K562 (cell line): ENCODE measurements around the gene RPS27. TPM values are rescaled to one million over a fixed set of nuclear protein-coding genes. Genes with fewer than 3 reads are reported as not detected.

Experiments used
- BCLAF1 ChIP-seq, 2 experiments: fragments of 450-650 bp in 1 of 2; IDR thresholded peaks; 2 replicates each; pipeline ENCODE4 v1.6.1; 2011 to 2017; ENCODE audit warnings: low read depth in 2 of 2, antibody characterized with exemption in 1 of 2, borderline replicate concordance in 1 of 2, low read length in 1 of 2, mild to moderate bottlenecking in 1 of 2, mixed read lengths in 1 of 2; ENCODE audit not compliant: control insufficient read depth in 1 of 2
- CEBPZ ChIP-seq: fragments of 150-350 bp; IDR thresholded peaks from 2 replicates; pipeline ENCODE4 v1.6.1; 2014; ENCODE audit warnings: low read depth, mild to moderate bottlenecking, low read length, borderline replicate concordance
- CHD2 ChIP-seq: IDR thresholded peaks from 2 replicates; pipeline ENCODE4 v1.6.1; 2011; ENCODE audit warnings: low read depth, low read length
- FIP1L1 ChIP-seq: fragments of 200-400 bp; formaldehyde crosslinking; IDR thresholded peaks from 2 replicates; pipeline ENCODE4 v1.6.1; 2018; ENCODE audit warnings: mild to moderate bottlenecking, low read depth, low read length; ENCODE audit not compliant: poor library complexity, severe bottlenecking
- FOXA3 ChIP-seq, 2 experiments: fragments of 450-650 bp in 1 of 2; sonication (generic) in 1 of 2; formaldehyde crosslinking; IDR thresholded peaks in 1 of 2; conservative IDR thresholded peaks in 1 of 2; 2 replicates each; pipeline versions ENCODE4 v1.4.0 to v1.8.0; 2020 to 2022; ENCODE audit warnings: mild to moderate bottlenecking in 2 of 2, missing genetic modification reagents in 1 of 2
- GTF2A2 ChIP-seq: IDR thresholded peaks from 2 replicates; pipeline ENCODE4 v1.6.1; 2016; ENCODE audit warnings: mild to moderate bottlenecking, missing genetic modification characterization, missing compliant biosample characterization
- ID3 ChIP-seq, 2 experiments: fragments of 250-450 bp in 1 of 2; fragments of 450-650 bp in 1 of 2; sonication (Bioruptor Pico) in 1 of 2; IDR thresholded peaks; 2 replicates each; pipeline versions ENCODE4 v1.6.1 to v1.8.0; 2016 to 2021; ENCODE audit warnings: mild to moderate bottlenecking in 2 of 2, moderate library complexity in 2 of 2, missing compliant biosample characterization in 1 of 2, missing genetic modification characterization in 1 of 2
- MIER1 ChIP-seq: fragments of 450-650 bp; IDR thresholded peaks from 2 replicates; pipeline ENCODE4 v1.6.1; 2016; ENCODE audit warnings: antibody characterized with exemption, mild to moderate bottlenecking, low read depth
- NCOA1 ChIP-seq: fragments of 450-650 bp; IDR thresholded peaks from 2 replicates; pipeline ENCODE4 v1.6.1; 2016; ENCODE audit warnings: low read depth
- PRMT5 ChIP-seq: sonication (generic); formaldehyde crosslinking; IDR thresholded peaks from 2 replicates; pipeline ENCODE4 v1.5.0; 2020; ENCODE audit warnings: missing genetic modification reagents
- THRA ChIP-seq: fragments of 450-650 bp; IDR thresholded peaks from 2 replicates; pipeline ENCODE4 v1.6.1; 2017; ENCODE audit warnings: mild to moderate bottlenecking, moderate library complexity
- ZMIZ1 ChIP-seq, 2 experiments: fragments of 150-350 bp in 1 of 2; IDR thresholded peaks; 2 replicates each; pipeline ENCODE4 v1.6.1; 2012 to 2016; ENCODE audit warnings: low read depth in 2 of 2, low read length in 2 of 2, mild to moderate bottlenecking in 1 of 2, moderate library complexity in 1 of 2
- ZNF274 ChIP-seq: IDR thresholded peaks from 2 replicates; pipeline ENCODE4 v1.6.1; 2011; ENCODE audit warnings: low read depth, mild to moderate bottlenecking, low read length, moderate library complexity, borderline replicate concordance
- polyA plus RNA-seq, 8 experiments: library from polyadenylated mRNA; depleted of rRNA in 4 of 8; stranded (reverse) in 5 of 8; unstranded in 3 of 8; fragments of >200 nt; fragmentation: Nextera tagmentation in 2 of 8; fragmentation: Illumina TruSeq in 1 of 8; extraction: Ambion mirVana in 2 of 8; extraction: Trizol in 1 of 8; gene quantifications; 2 replicates each; pipeline versions ENCODE4 v1.2.1 to v1.2.3, GENCODE V29; 2011 to 2014; ENCODE audit warnings: inconsistent platforms in 1 of 8, missing spikeins in 1 of 8
- total RNA-seq, 7 experiments: library from RNA; depleted of rRNA in 6 of 7; stranded (reverse); fragments of >200 nt in 6 of 7; fragmentation: Illumina TruSeq in 2 of 7; extraction: Trizol in 2 of 7; gene quantifications; 2 replicates each; pipeline versions ENCODE4 v1.2.1 to v1.2.3, GENCODE V29; 2011 to 2021; ENCODE audit warnings: low replicate concordance in 1 of 7

RPS27 gene
- total and polyA plus RNA-seq, 9 of the 15 experiments (the other 6 are each of a cell fraction or from before 2014, with no cell fraction given) = 2,091 to 9,377 (median 6,706) TPM

- no peak for TF ChIP-seq ID3 (CRISPR knock-in tag; IDR thresholded peaks at IDR 0.05)
- TF ChIP-seq ID3 (tag; IDR thresholded peaks at IDR 0.05) = no peak
- TF ChIP-seq CEBPZ = no peak
- no peak for TF ChIP-seq NCOA1
- TF ChIP-seq CHD2 = no peak
- TF ChIP-seq PRMT5 (CRISPR knock-in tag) = no peak
- TF ChIP-seq MIER1 = no peak
- TF ChIP-seq FOXA3 (CRISPR knock-in tag; conservative IDR thresholded peaks at IDR 0.05 in 1 of 2, IDR thresholded peaks at IDR 0.05 in 1 of 2) = no peak
- TF ChIP-seq ZMIZ1 (IDR thresholded peaks at IDR 0.05; ENCODE audit: low read depth in 2 of 2, low read length in 2 of 2) = no peak
- TF ChIP-seq ZNF274 = no peak
- TF ChIP-seq THRA = no peak
- TF ChIP-seq FIP1L1 = no peak
- no peak for TF ChIP-seq GTF2A2 (tag)
- no peak for TF ChIP-seq BCLAF1 (IDR thresholded peaks at IDR 0.05; ENCODE audit: borderline replicate concordance in 1 of 2, control insufficient read depth in 1 of 2, low read depth in 2 of 2, low read length in 1 of 2)
These were observed 44.6 kb upstream of the RPS27 start (continued) for GRCh38 chr1:153945795-153946621.
